Hematopoietic multipotent progenitor cell treated with erythropoietin and hydrocortisone succinate and interleukin-3 and kit ligand, for 8 days (in vitro differentiated cells): ENCODE results near the gene FPR2.
A peak's percentile ranks its signal among the peaks of the same experiment; 100 is the strongest.
"Not testable (repeated sequence)": the region's sequence is repeated elsewhere in the genome, so short reads cannot be mapped to it uniquely, and the experiment has no call there.

ENCODE experiments used
- DNase-seq: peaks from one replicate; pipeline ENCODE4 v3.0.0-alpha.2; 2015

Gene FPR2

GRCh38 chr19:51740356-51740755 is 20.6 kb upstream of the FPR2 start:
- DNase-seq, result no peak

- no peak for DNase-seq
Measured at GRCh38 chr19:51742789-51743188, 18.2 kb upstream of the FPR2 start.

GRCh38 chr19:51743405-51743804 is 17.6 kb upstream of the FPR2 start:
- DNase-seq, result no peak

- DNase-seq, result no peak
Measured at GRCh38 chr19:51746731-51747130, 14.2 kb upstream of the FPR2 start.

GRCh38 chr19:51749979-51750378 is 11.0 kb upstream of the FPR2 start:
- DNase-seq, result no peak

- DNase-seq, result no peak
Measured at GRCh38 chr19:51750400-51751094, 10.4 kb upstream of the FPR2 start.

GRCh38 chr19:51751655-51752054 is 9.3 kb upstream of the FPR2 start, which contains the start of gene FPR1:
Gene FPR1 (minus strand): TSS chr19:51751878. CDS start chr19:51746994, 4,884 bp downstream.
- no peak for DNase-seq

- DNase-seq, result no peak
Measured at GRCh38 chr19:51754109-51754508, 6.9 kb upstream of the FPR2 start.

GRCh38 chr19:51754770-51755169 is 6.2 kb upstream of the FPR2 start:
- DNase-seq, result no peak

GRCh38 chr19:51755571-51755970 is 5.4 kb upstream of the FPR2 start:
- DNase-seq, result no peak

- no peak for DNase-seq
Measured at GRCh38 chr19:51761696-51762095, 716 bp downstream of the FPR2 start.

- DNase-seq, result no peak
Measured at GRCh38 chr19:51765086-51765485, 4.1 kb downstream of the FPR2 start.

GRCh38 chr19:51766461-51766860 is 5.5 kb downstream of the FPR2 start:
- DNase-seq, result no peak

GRCh38 chr19:51771376-51772130 is 10.6 kb downstream of the FPR2 start:
- peak; percentile 16 for DNase-seq

- no peak for DNase-seq
Measured at GRCh38 chr19:51772977-51773376, 12.0 kb downstream of the FPR2 start.

GRCh38 chr19:51776561-51776960 is 15.6 kb downstream of the FPR2 start:
- DNase-seq, result not testable (repeated sequence)

GRCh38 chr19:51777570-51778462 is 16.8 kb downstream of the FPR2 start:
- peak; percentile 84 for DNase-seq

GRCh38 chr19:51779181-51779580 is 18.2 kb downstream of the FPR2 start:
- no peak for DNase-seq

- DNase-seq, result no peak
Measured at GRCh38 chr19:51779703-51780102, 18.7 kb downstream of the FPR2 start.

GRCh38 chr19:51780270-51780669 is 19.3 kb downstream of the FPR2 start:
- no peak for DNase-seq

- no peak for DNase-seq
Measured at GRCh38 chr19:51781999-51782398, 21.0 kb downstream of the FPR2 start.

- peak; percentile 55 for DNase-seq
Measured at GRCh38 chr19:51783372-51783771, 22.4 kb downstream of the FPR2 start.

GRCh38 chr19:51784109-51784785 is 23.3 kb downstream of the FPR2 start:
- DNase-seq, result no peak
